GM12878 (cell line): ENCODE measurements around the gene STX16.

Experiments used
- CBX3 ChIP-seq: fragments of 200-600 bp; sonication (generic); IDR thresholded peaks from 2 replicates; pipeline ENCODE4 v1.6.1; 2016; ENCODE audit warnings: low read depth, borderline replicate concordance
- EGR1 ChIP-seq, 2 experiments: IDR thresholded peaks; 1 replicate in 1 of 2; 2 replicates in 1 of 2; pipeline ENCODE4 v1.6.1; 2011 to 2012; ENCODE audit warnings: low read depth in 2 of 2, low read length in 2 of 2, borderline replicate concordance in 1 of 2, mild to moderate bottlenecking in 1 of 2, moderate library complexity in 1 of 2
- KDM1A ChIP-seq: fragments of 200-600 bp; sonication (generic); IDR thresholded peaks from 2 replicates; pipeline ENCODE4 v1.6.1; 2016; ENCODE audit warnings: borderline replicate concordance
- NFIC ChIP-seq: IDR thresholded peaks from 2 replicates; pipeline ENCODE4 v1.6.1; 2012; ENCODE audit warnings: low read depth, mild to moderate bottlenecking, inconsistent platforms, low read length, moderate library complexity
- POLR2AphosphoS5 ChIP-seq: IDR thresholded peaks from 2 replicates; pipeline ENCODE4 v1.6.1; 2011; ENCODE audit warnings: mild to moderate bottlenecking, low read length, inconsistent platforms
- RAD21 ChIP-seq: IDR thresholded peaks from 2 replicates; pipeline ENCODE4 v1.6.1; 2011; ENCODE audit warnings: mild to moderate bottlenecking, low read depth, low read length, moderate library complexity; ENCODE audit not compliant: insufficient read depth
- SMC3 ChIP-seq: IDR thresholded peaks from 2 replicates; pipeline ENCODE4 v1.6.1; 2011; ENCODE audit warnings: low read length, improper control_type of control experiment, borderline replicate concordance
- TF ChIP-seq, protein P1 (sequence below): fragments of 450-650 bp; IDR thresholded peaks from 2 replicates; pipeline ENCODE4 v1.6.1; 2017; ENCODE audit warnings: low read depth, mild to moderate bottlenecking, moderate library complexity
- TF ChIP-seq, protein P2 (sequence below), 3 experiments: IDR thresholded peaks in 2 of 3; conservative IDR thresholded peaks in 1 of 3; 2 replicates each; pipeline ENCODE4 v1.5.1; 2011; ENCODE audit warnings: low read depth in 3 of 3, low read length in 3 of 3, mild to moderate bottlenecking in 3 of 3, control low read depth in 2 of 3, moderate library complexity in 2 of 3, inconsistent platforms in 1 of 3, mixed read lengths in 1 of 3; ENCODE audit not compliant: control insufficient read depth in 2 of 3, insufficient read depth in 1 of 3; ENCODE audit errors: extremely low read depth in 1 of 3
- TF ChIP-seq, protein P3 (sequence below): fragments of 450-650 bp; IDR thresholded peaks from 2 replicates; pipeline ENCODE4 v1.6.1; 2016; ENCODE audit warnings: mild to moderate bottlenecking

DNA sequence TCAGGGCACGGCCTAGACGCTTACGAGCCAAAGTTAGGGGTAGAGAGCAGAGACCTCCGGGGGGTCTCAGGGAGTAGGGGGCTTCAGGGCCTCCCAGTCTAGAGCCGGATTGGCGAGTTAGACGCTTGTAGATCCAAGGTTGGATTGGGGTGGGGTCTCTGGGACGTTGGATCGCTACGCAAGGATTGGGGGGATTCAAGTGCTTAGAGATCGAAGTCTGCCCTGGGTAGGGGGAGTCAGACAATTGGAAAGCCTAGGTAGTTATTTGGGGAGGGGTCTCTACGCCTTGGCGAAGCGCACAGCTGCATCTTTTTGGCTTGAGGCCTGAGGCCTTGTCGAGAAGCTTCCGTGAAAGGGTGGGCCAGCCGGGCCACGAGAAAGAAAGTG is 469 bp downstream of the STX16 start:
- no peak for TF ChIP-seq NFIC
- TF ChIP-seq, protein P1, sequence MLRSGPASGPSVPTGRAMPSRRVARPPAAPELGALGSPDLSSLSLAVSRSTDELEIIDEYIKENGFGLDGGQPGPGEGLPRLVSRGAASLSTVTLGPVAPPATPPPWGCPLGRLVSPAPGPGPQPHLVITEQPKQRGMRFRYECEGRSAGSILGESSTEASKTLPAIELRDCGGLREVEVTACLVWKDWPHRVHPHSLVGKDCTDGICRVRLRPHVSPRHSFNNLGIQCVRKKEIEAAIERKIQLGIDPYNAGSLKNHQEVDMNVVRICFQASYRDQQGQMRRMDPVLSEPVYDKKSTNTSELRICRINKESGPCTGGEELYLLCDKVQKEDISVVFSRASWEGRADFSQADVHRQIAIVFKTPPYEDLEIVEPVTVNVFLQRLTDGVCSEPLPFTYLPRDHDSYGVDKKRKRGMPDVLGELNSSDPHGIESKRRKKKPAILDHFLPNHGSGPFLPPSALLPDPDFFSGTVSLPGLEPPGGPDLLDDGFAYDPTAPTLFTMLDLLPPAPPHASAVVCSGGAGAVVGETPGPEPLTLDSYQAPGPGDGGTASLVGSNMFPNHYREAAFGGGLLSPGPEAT: no peak
- TF ChIP-seq, protein P2, sequence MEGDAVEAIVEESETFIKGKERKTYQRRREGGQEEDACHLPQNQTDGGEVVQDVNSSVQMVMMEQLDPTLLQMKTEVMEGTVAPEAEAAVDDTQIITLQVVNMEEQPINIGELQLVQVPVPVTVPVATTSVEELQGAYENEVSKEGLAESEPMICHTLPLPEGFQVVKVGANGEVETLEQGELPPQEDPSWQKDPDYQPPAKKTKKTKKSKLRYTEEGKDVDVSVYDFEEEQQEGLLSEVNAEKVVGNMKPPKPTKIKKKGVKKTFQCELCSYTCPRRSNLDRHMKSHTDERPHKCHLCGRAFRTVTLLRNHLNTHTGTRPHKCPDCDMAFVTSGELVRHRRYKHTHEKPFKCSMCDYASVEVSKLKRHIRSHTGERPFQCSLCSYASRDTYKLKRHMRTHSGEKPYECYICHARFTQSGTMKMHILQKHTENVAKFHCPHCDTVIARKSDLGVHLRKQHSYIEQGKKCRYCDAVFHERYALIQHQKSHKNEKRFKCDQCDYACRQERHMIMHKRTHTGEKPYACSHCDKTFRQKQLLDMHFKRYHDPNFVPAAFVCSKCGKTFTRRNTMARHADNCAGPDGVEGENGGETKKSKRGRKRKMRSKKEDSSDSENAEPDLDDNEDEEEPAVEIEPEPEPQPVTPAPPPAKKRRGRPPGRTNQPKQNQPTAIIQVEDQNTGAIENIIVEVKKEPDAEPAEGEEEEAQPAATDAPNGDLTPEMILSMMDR (IDR thresholded peaks at IDR 0.05 in 2 of 3, conservative IDR thresholded peaks at IDR 0.05 in 1 of 3; ENCODE audit: control insufficient read depth in 2 of 3, extremely low read depth in 1 of 3, insufficient read depth in 1 of 3, low read depth in 3 of 3, low read length in 3 of 3): no peak
- TF ChIP-seq RAD21: no peak
- no peak for TF ChIP-seq KDM1A
- TF ChIP-seq EGR1 (IDR thresholded peaks at IDR 0.05; ENCODE audit: borderline replicate concordance in 1 of 2, low read depth in 2 of 2, low read length in 2 of 2): no peak
- TF ChIP-seq POLR2AphosphoS5: peak; percentile 0; the same call in 1 of the 2 replicates
- no peak for TF ChIP-seq CBX3
- TF ChIP-seq, protein P3, sequence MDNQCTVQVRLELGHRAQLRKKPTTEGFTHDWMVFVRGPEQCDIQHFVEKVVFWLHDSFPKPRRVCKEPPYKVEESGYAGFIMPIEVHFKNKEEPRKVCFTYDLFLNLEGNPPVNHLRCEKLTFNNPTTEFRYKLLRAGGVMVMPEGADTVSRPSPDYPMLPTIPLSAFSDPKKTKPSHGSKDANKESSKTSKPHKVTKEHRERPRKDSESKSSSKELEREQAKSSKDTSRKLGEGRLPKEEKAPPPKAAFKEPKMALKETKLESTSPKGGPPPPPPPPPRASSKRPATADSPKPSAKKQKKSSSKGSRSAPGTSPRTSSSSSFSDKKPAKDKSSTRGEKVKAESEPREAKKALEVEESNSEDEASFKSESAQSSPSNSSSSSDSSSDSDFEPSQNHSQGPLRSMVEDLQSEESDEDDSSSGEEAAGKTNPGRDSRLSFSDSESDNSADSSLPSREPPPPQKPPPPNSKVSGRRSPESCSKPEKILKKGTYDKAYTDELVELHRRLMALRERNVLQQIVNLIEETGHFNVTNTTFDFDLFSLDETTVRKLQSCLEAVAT: no peak
- TF ChIP-seq SMC3: no peak
